ENCODE measurements around the gene NEDD9. TPM values are rescaled to one million over a fixed set of nuclear protein-coding genes. Genes with fewer than 3 reads are reported as not detected.

NEDD9 gene
- polyA plus RNA-seq, 1 of the 3 experiments (the other 2 are of a cell fraction), result 7.4 TPM

- 89% methylated on average over 4 of the region's 4 CpGs for WGBS (ENCODE audit: low lambda C conversion rate)
- no peaks in the 10 kb centered on the region for H3K36me3 ChIP-seq (replicated peaks in 1 of 2; ENCODE audit: control insufficient read depth in 1 of 2, insufficient read depth in 2 of 2, low read length in 1 of 2)
- no peaks in the 10 kb centered on the region for H3K27me3 ChIP-seq (ENCODE audit: insufficient read depth)
- no peaks in the 10 kb centered on the region for H3K9me3 ChIP-seq
- H3K9me2 ChIP-seq, result no peaks in the 10 kb centered on the region
- H3K79me2 ChIP-seq (ENCODE audit: insufficient read depth), result no peaks in the 10 kb centered on the region
- H3K4me2 ChIP-seq, result peak overlapping the region; percentile 53; the same call in 1 of the 2 replicates
- no peak for TF ChIP-seq NFIC (IDR thresholded peaks at IDR 0.05; ENCODE audit: borderline replicate concordance)
- H3K4me3 ChIP-seq (ENCODE audit: low read depth in 2 of 2, low read length in 1 of 2), result no peak overlapping the region
- POLR2A ChIA-PET, result no interaction called here
- H4K20me1 ChIP-seq (ENCODE audit: insufficient read depth), result no peaks in the 10 kb centered on the region
- no peak for DNase-seq
- H2AFZ ChIP-seq (ENCODE audit: low read depth), result peak overlapping the region; percentile 53; the same call in 1 of the 2 replicates
- peak overlapping the region in 1 of 2 experiments; percentile 42; a peak in 3 of 4 replicates for H3K27ac ChIP-seq (ENCODE audit: low read depth in 2 of 2, low read length in 1 of 2)
- peaks cover 11 to 38% of the 10 kb centered on the region in 2 experiments for H3K4me1 ChIP-seq (ENCODE audit: control insufficient read depth in 1 of 2, insufficient read depth in 2 of 2, low read depth in 1 of 2, low read length in 1 of 2)
- CTCF ChIA-PET, result no interaction called here
- H3F3A ChIP-seq (replicated peaks; ENCODE audit: insufficient read depth), result peaks cover 5% of the 10 kb centered on the region
- H3K9ac ChIP-seq, result no peak overlapping the region
These were observed 44.4 kb upstream of the NEDD9 start for GRCh38 chr6:11276911-11277274.

GRCh38 chr6:11276228-11276627 lies 43.8 kb upstream of the NEDD9 start:
- ChIA-PET CTCF (no interaction called here), POLR2A (no interaction called here)
- Histone ChIP-seq H3K9ac (no peak overlapping the region), H3K27me3 (ENCODE audit: insufficient read depth) (no peaks in the 10 kb centered on the region), H2AFZ (ENCODE audit: low read depth) (no peak overlapping the region), H4K20me1 (ENCODE audit: insufficient read depth) (no peaks in the 10 kb centered on the region), H3F3A (replicated peaks; ENCODE audit: insufficient read depth) (peaks cover 5% of the 10 kb centered on the region), H3K27ac (ENCODE audit: low read depth in 2 of 2, low read length in 1 of 2) (no peak overlapping the region; a peak in 1 of 4 replicates), H3K36me3 (replicated peaks in 1 of 2; ENCODE audit: control insufficient read depth in 1 of 2, insufficient read depth in 2 of 2, low read length in 1 of 2) (no peaks in the 10 kb centered on the region), H3K9me2 (no peaks in the 10 kb centered on the region), H3K4me2 (no peak overlapping the region), H3K9me3 (no peaks in the 10 kb centered on the region), H3K4me3 (ENCODE audit: low read depth in 2 of 2, low read length in 1 of 2) (no peak overlapping the region), H3K79me2 (ENCODE audit: insufficient read depth) (no peaks in the 10 kb centered on the region), H3K4me1 (ENCODE audit: control insufficient read depth in 1 of 2, insufficient read depth in 2 of 2, low read depth in 1 of 2, low read length in 1 of 2) (peaks cover 11 to 44% of the 10 kb centered on the region in 2 experiments)
- DNase-seq, result no peak
- TF ChIP-seq ZBTB33 (IDR thresholded peaks at IDR 0.05; ENCODE audit: borderline replicate concordance, low read depth) (no peak), TAF1 (IDR thresholded peaks at IDR 0.05; ENCODE audit: borderline replicate concordance, low read depth, low read length) (no peak), USF1 (IDR thresholded peaks at IDR 0.05; ENCODE audit: borderline replicate concordance, low read depth) (no peak)
- WGBS (ENCODE audit: low lambda C conversion rate), result 92% methylated on average over 8 of the region's 8 CpGs

DNA sequence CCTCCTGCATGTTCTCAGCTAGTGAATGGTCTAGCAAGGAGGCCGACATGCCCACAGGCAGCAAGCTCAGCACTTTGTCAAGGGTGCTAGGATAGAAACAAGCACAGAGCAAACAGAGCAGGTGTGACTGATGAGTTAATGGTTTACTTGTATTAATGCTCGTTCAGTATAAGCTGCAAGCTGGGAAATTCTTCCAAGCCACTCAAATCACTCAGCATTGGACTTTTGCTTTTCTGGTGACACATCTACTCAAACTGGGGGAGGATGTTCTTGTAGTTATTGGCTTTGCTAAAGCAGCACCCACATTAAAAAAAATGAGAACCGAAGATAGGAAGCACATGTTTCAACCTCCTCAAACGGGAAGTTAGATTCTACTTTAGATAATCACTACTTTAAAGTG lies 43.1 kb upstream of the NEDD9 start:
- H2AFZ ChIP-seq (ENCODE audit: low read depth), result no peak overlapping the region
- H3K36me3 ChIP-seq (replicated peaks in 1 of 2; ENCODE audit: control insufficient read depth in 1 of 2, insufficient read depth in 2 of 2, low read length in 1 of 2), result no peaks in the 10 kb centered on the region
- peaks cover 11 to 51% of the 10 kb centered on the region in 2 experiments for H3K4me1 ChIP-seq (ENCODE audit: control insufficient read depth in 1 of 2, insufficient read depth in 2 of 2, low read depth in 1 of 2, low read length in 1 of 2)
- no peaks in the 10 kb centered on the region for H3K27me3 ChIP-seq (ENCODE audit: insufficient read depth)
- H4K20me1 ChIP-seq (ENCODE audit: insufficient read depth), result no peaks in the 10 kb centered on the region
- H3K4me3 ChIP-seq (ENCODE audit: low read depth in 2 of 2, low read length in 1 of 2), result no peak overlapping the region
- WGBS (ENCODE audit: low lambda C conversion rate), result 52% methylated on average over 4 of the region's 4 CpGs
- H3K9ac ChIP-seq, result no peak overlapping the region
- H3K4me2 ChIP-seq, result no peak overlapping the region
- no peaks in the 10 kb centered on the region for H3K9me3 ChIP-seq
- no peaks in the 10 kb centered on the region for H3K79me2 ChIP-seq (ENCODE audit: insufficient read depth)
- peaks cover 5% of the 10 kb centered on the region for H3F3A ChIP-seq (replicated peaks; ENCODE audit: insufficient read depth)
- POLR2A ChIA-PET, result no interaction called here
- DNase-seq, result no peak
- CTCF ChIA-PET, result interaction anchor here (0.6 to 0.8 kb wide), 2 partner anchors 131 to 295 kb away, joined by 3 read pairs; no protein-coding TSS in a partner anchor
- no peaks in the 10 kb centered on the region for H3K9me2 ChIP-seq
- no peak overlapping the region for H3K27ac ChIP-seq (ENCODE audit: low read depth in 2 of 2, low read length in 1 of 2)
- TF ChIP-seq YY1 (IDR thresholded peaks at IDR 0.05; ENCODE audit: low read depth), result no peak
- no peak for TF ChIP-seq RCOR1 (IDR thresholded peaks at IDR 0.05; ENCODE audit: low read length)
- TF ChIP-seq ZBTB33 (IDR thresholded peaks at IDR 0.05; ENCODE audit: borderline replicate concordance, low read depth), result no peak
- TF ChIP-seq GATA2 (CRISPR knock-in tag; IDR thresholded peaks at IDR 0.05), result no peak
- TF ChIP-seq EP300 (IDR thresholded peaks at IDR 0.05; ENCODE audit: borderline replicate concordance in 1 of 2, low read depth in 1 of 2, low read length in 1 of 2), result no peak
- TF ChIP-seq FOXJ3 (CRISPR knock-in tag; IDR thresholded peaks at IDR 0.05), result no peak
- TF ChIP-seq USF1 (IDR thresholded peaks at IDR 0.05; ENCODE audit: borderline replicate concordance, low read depth), result no peak
- TF ChIP-seq, protein P1, sequence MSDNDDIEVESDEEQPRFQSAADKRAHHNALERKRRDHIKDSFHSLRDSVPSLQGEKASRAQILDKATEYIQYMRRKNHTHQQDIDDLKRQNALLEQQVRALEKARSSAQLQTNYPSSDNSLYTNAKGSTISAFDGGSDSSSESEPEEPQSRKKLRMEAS (IDR thresholded peaks at IDR 0.05; ENCODE audit: low read depth), result no peak
- no peak for TF ChIP-seq GABPA (IDR thresholded peaks at IDR 0.05; ENCODE audit: low read depth)
- TF ChIP-seq TEAD4 (IDR thresholded peaks at IDR 0.05; ENCODE audit: borderline replicate concordance, insufficient read depth), result no peak
- TF ChIP-seq ELF1 (IDR thresholded peaks at IDR 0.05), result no peak
- TF ChIP-seq NFIC (IDR thresholded peaks at IDR 0.05; ENCODE audit: borderline replicate concordance), result no peak
- no peak for TF ChIP-seq JUND (IDR thresholded peaks at IDR 0.05)
- TF ChIP-seq RFX5 (IDR thresholded peaks at IDR 0.05; ENCODE audit: low read length), result no peak
- TF ChIP-seq SMC3 (IDR thresholded peaks at IDR 0.05; ENCODE audit: low read depth, low read length), result no peak
- TF ChIP-seq RAD21 (IDR thresholded peaks at IDR 0.05; ENCODE audit: low read length), result no peak
